IMR-90 (cell line): ENCODE measurements around the gene HEATR9. TPM values are rescaled to one million over a fixed set of nuclear protein-coding genes. Genes with fewer than 3 reads are reported as not detected.

ENCODE experiments used
- ATAC-seq: fragments of 200-7000 bp; cut with Tn5 transposase; 2 replicates; pipeline ENCODE4 v1.9.1; 2020; ENCODE audit warnings: low read depth, mild to moderate bottlenecking, moderate library complexity
- BruUV-seq: library from RNA; stranded (reverse); fragments of 400-500 nt; replicated peaks from 2 replicates; lab custom pipeline; 2021; lab: Mats Ljungman, UMichigan
- CTCF ChIA-PET: fragments of 300-600 bp; formaldehyde crosslinking; extraction: SDS; loops from one replicate; lab custom pipeline; 2021; ENCODE audit warnings: antibody characterized with exemption; lab: Yijun Ruan, JAX
- POLR2A ChIA-PET: fragments of 300-600 bp; sonication (Branson Sonifier 250); formaldehyde crosslinking; loops from one replicate; lab custom pipeline; 2022; ENCODE audit warnings: antibody characterized with exemption; ENCODE audit not compliant: unreplicated experiment; lab: Charles Lee
- DNase-seq: peaks from one replicate; pipeline ENCODE4 v3.0.0; 2013
- H2AFZ ChIP-seq: replicated peaks from 2 replicates; pipeline ENCODE3; 2013; ENCODE audit warnings: low read length, mild to moderate bottlenecking; ENCODE audit not compliant: poor library complexity
- H2AK5ac ChIP-seq: 2 replicates; pipeline ENCODE4 v1.6.1; 2013; ENCODE audit warnings: low read depth, low read length, inconsistent platforms
- H2AK9ac ChIP-seq: replicated peaks from 2 replicates; pipeline ENCODE3; 2013; ENCODE audit warnings: mild to moderate bottlenecking, low read depth, low read length, moderate library complexity; ENCODE audit not compliant: poor library complexity
- H2BK120ac ChIP-seq: 2 replicates; pipeline ENCODE4 v1.6.1; 2013; ENCODE audit warnings: low read depth, low read length, inconsistent platforms
- H2BK15ac ChIP-seq: 3 replicates; pipeline ENCODE4 v1.6.1; 2013; ENCODE audit warnings: low read depth, low read length, inconsistent platforms
- H2BK20ac ChIP-seq: 2 replicates; pipeline ENCODE4 v1.6.1; 2013; ENCODE audit warnings: low read depth, mild to moderate bottlenecking, inconsistent platforms, low read length, moderate library complexity
- H2BK5ac ChIP-seq: 2 replicates; pipeline ENCODE4 v1.6.1; 2013; ENCODE audit warnings: mild to moderate bottlenecking, low read depth, low read length, inconsistent platforms; ENCODE audit not compliant: poor library complexity, severe bottlenecking
- H3K14ac ChIP-seq: replicated peaks from 2 replicates; pipeline ENCODE4 v1.6.1; 2013; ENCODE audit warnings: low read depth, low read length, inconsistent platforms
- H3K18ac ChIP-seq: 2 replicates; pipeline ENCODE4 v1.6.1; 2013; ENCODE audit warnings: low read depth, low read length, control low read depth
- H3K23ac ChIP-seq: 2 replicates; pipeline ENCODE4 v1.6.1; 2013; ENCODE audit warnings: low read depth, low read length, inconsistent platforms
- H3K27ac ChIP-seq: 2 replicates; pipeline ENCODE4 v1.5.1; 2013; ENCODE audit warnings: mild to moderate bottlenecking, control low read depth, low read length; ENCODE audit not compliant: insufficient read depth
- H3K27me3 ChIP-seq: 2 replicates; pipeline ENCODE4 v1.6.1; 2013; ENCODE audit warnings: low read length; ENCODE audit not compliant: control insufficient read depth, insufficient read depth
- H3K36me3 ChIP-seq: 2 replicates; pipeline ENCODE4 v1.6.1; 2013; ENCODE audit warnings: low read length, mixed read lengths; ENCODE audit not compliant: control insufficient read depth, insufficient read depth
- H3K4ac ChIP-seq: 2 replicates; pipeline ENCODE4 v1.6.1; 2013; ENCODE audit warnings: low read depth, low read length, inconsistent platforms
- H3K4me1 ChIP-seq: 2 replicates; pipeline ENCODE4 v1.6.1; 2013; ENCODE audit warnings: low read length, mixed read lengths; ENCODE audit not compliant: control insufficient read depth, insufficient read depth
- H3K4me2 ChIP-seq: 2 replicates; pipeline ENCODE4 v1.6.1; 2013; ENCODE audit warnings: low read depth, mild to moderate bottlenecking, control low read depth, low read length, moderate library complexity
- H3K4me3 ChIP-seq: 2 replicates; pipeline ENCODE4 v1.5.1; 2013; ENCODE audit warnings: low read depth, mild to moderate bottlenecking, control low read depth, low read length, moderate library complexity; ENCODE audit not compliant: insufficient read depth
- H3K56ac ChIP-seq: 2 replicates; pipeline ENCODE4 v1.6.1; 2013; ENCODE audit warnings: low read length, inconsistent platforms; ENCODE audit not compliant: insufficient read depth; ENCODE audit errors: extremely low read depth
- H3K79me1 ChIP-seq, 2 experiments: 2 replicates each; pipeline ENCODE4 v1.6.1; 2013; ENCODE audit warnings: low read length in 2 of 2, inconsistent platforms in 1 of 2, low read depth in 1 of 2
- H3K9ac ChIP-seq: 2 replicates; pipeline ENCODE4 v1.6.1; 2013; ENCODE audit warnings: low read depth, low read length, control low read depth
- H3K9me1 ChIP-seq: 2 replicates; pipeline ENCODE4 v1.6.1; 2013; ENCODE audit warnings: low read length, inconsistent platforms; ENCODE audit not compliant: insufficient read depth
- H3K9me3 ChIP-seq: 2 replicates; pipeline ENCODE4 v1.6.1; 2013; ENCODE audit warnings: low read length; ENCODE audit not compliant: control insufficient read depth, insufficient read depth
- H4K20me1 ChIP-seq: 2 replicates; pipeline ENCODE4 v1.6.1; 2013; ENCODE audit warnings: low read length, inconsistent platforms; ENCODE audit not compliant: insufficient read depth
- H4K5ac ChIP-seq: 2 replicates; pipeline ENCODE4 v1.6.1; 2013; ENCODE audit warnings: mild to moderate bottlenecking, low read depth, low read length, control low read depth
- H4K8ac ChIP-seq, 2 experiments: 2 replicates each; pipeline ENCODE4 v1.6.1; 2013; ENCODE audit warnings: low read depth in 2 of 2, low read length in 2 of 2, control low read depth in 1 of 2, inconsistent platforms in 1 of 2
- H4K91ac ChIP-seq: 2 replicates; pipeline ENCODE4 v1.6.1; 2013; ENCODE audit warnings: low read depth, low read length, inconsistent platforms; ENCODE audit not compliant: insufficient read depth
- NFE2L2 ChIP-seq: fragments of 150-350 bp; IDR thresholded peaks from 2 replicates; pipeline ENCODE4 v1.6.1; 2016; ENCODE audit warnings: low read depth, mild to moderate bottlenecking, low read length
- WGBS, 2 experiments: methylation state at CpG; one replicate each; pipeline versions ENCODE4 v1.1.5 to v1.1.7; 2013; ENCODE audit warnings: missing lambda C conversion rate in 2 of 2; ENCODE audit not compliant: insufficient read length in 1 of 2; ENCODE audit errors: extremely low coverage in 2 of 2; 5-methylcytosine and 5-hydroxymethylcytosine counted together
- dilution Hi-C: fragments of 300-500 bp; cut with HindIII; formaldehyde crosslinking; loops from one replicate; pipeline ENCODE4 v1.14.3; 2018; ENCODE audit warnings: low sequenced_read_pairs; ENCODE audit not compliant: unreplicated experiment
- in situ Hi-C: fragments of 300-500 bp; cut with MboI; formaldehyde crosslinking; loops from 3 replicates; pipeline ENCODE4 v1.14.3; 2019; ENCODE audit warnings: low sequenced_read_pairs, inconsistent platforms, mixed read lengths
- intact Hi-C: fragments of 100-400 bp; cut with micrococcal nuclease; formaldehyde crosslinking; loops from 2 replicates; pipeline ENCODE4 v1.10.0; 2022
- polyA plus RNA-seq, 3 experiments: library from polyadenylated mRNA; depleted of rRNA; stranded (reverse); fragments of >200 nt; gene quantifications; 2 replicates each; pipeline ENCODE4 v1.2.3, GENCODE V29; 2012; ENCODE audit warnings: low replicate concordance in 1 of 3
- total RNA-seq: library from RNA; depleted of rRNA; stranded (reverse); fragments of >200 nt; gene quantifications from 2 replicates; pipeline ENCODE4 v1.2.3, GENCODE V29; 2012

The HEATR9 gene
- total and polyA plus RNA-seq, 2 of the 4 experiments (the other 2 are of a cell fraction), result not detected

DNA sequence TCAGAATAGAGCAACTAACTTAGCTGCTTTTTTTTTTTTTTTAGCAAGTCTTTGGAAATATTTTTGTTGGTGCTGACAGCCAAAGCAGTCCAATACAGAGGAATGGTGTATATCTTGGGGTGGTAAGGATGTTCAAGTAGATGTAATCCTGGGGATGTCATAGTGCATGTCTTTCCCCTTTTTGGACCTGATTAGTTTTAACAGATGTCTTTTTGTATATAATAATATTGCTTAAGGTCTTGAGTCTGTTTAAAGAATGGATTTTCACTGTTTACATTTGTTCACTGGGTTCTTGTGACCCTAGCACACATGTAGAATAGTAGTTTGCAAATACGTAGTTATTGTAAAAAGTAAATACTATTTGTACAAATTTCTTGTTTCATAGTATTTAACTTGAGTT, 51.5 kb downstream of the HEATR9 start:
- no peak overlapping the region for H4K91ac ChIP-seq
- H2BK120ac ChIP-seq, result no peak overlapping the region
- H3K4ac ChIP-seq, result no peak overlapping the region
- in situ Hi-C loops, result no loop called here
- intact Hi-C loops, result no loop called here
- CTCF ChIA-PET, result interaction anchor here (0.5 to 4.0 kb wide), 6 partner anchors 11 to 1275 kb away, joined by 3 to 16 read pairs (median 5); no protein-coding TSS in a partner anchor
- no peak overlapping the region for H3K14ac ChIP-seq
- H3K9me3 ChIP-seq, result no peaks in the 10 kb centered on the region
- no peak overlapping the region for H4K5ac ChIP-seq
- peaks cover 4% of the 10 kb centered on the region; the same call in 1 of the 2 replicates for H3K4me1 ChIP-seq
- H2BK5ac ChIP-seq, result no peak overlapping the region
- H3K27me3 ChIP-seq, result no peaks in the 10 kb centered on the region
- POLR2A ChIA-PET, result no interaction called here
- no peak overlapping the region for H2AK9ac ChIP-seq
- no peak overlapping the region for H4K8ac ChIP-seq
- peaks cover 4 to 47% of the 10 kb centered on the region in 2 experiments for H3K79me1 ChIP-seq
- ATAC-seq (peak; percentile 88), DNase-seq (peak; percentile 76)
- H3K9ac ChIP-seq, result no peak overlapping the region
- no peak overlapping the region for H3K23ac ChIP-seq
- peaks cover 20% of the 10 kb centered on the region for H3K36me3 ChIP-seq
- WGBS, 2 experiments, result no CpG with 5 or more reads among the region's 1 CpG
- dilution Hi-C loops, result no loop called here
- H3K4me2 ChIP-seq, result no peak overlapping the region
- H2BK15ac ChIP-seq, result no peak overlapping the region
- H3K4me3 ChIP-seq, result no peak overlapping the region
- H3K18ac ChIP-seq, result no peak overlapping the region
- H3K56ac ChIP-seq, result no peak overlapping the region
- TF ChIP-seq NFE2L2, result no peak
- no TSS peak for BruUV-seq
- H2AK5ac ChIP-seq, result no peak overlapping the region
- no peak overlapping the region for H3K27ac ChIP-seq
- H2AFZ ChIP-seq, result no peak overlapping the region
- peaks cover 7% of the 10 kb centered on the region for H3K9me1 ChIP-seq
- no peak overlapping the region for H2BK20ac ChIP-seq
- peaks cover 73% of the 10 kb centered on the region for H4K20me1 ChIP-seq
